Mucosa of rectum (tissue), 2 donors: Measurements from ENCODE around the gene SBSN.

Experiments used
- H3K27ac ChIP-seq, 2 donors: one replicate each; pipeline ENCODE4 v1.7.0; 2013; ENCODE audit warnings: inconsistent platforms in 2 of 2, low read depth in 2 of 2, low read length in 2 of 2
- H3K27me3 ChIP-seq, 2 donors: one replicate each; pipeline ENCODE4 v1.7.0; 2013; ENCODE audit warnings: low read length in 2 of 2; ENCODE audit not compliant: control insufficient read depth in 2 of 2, insufficient read depth in 2 of 2
- H3K36me3 ChIP-seq, 2 donors: one replicate each; pipeline ENCODE4 v1.7.0; 2013; ENCODE audit warnings: low read length in 2 of 2; ENCODE audit not compliant: control insufficient read depth in 2 of 2, insufficient read depth in 2 of 2
- H3K4me1 ChIP-seq, 2 donors: one replicate each; pipeline ENCODE4 v1.7.0; 2013; ENCODE audit warnings: low read length in 2 of 2, mild to moderate bottlenecking in 1 of 2; ENCODE audit not compliant: control insufficient read depth in 2 of 2, insufficient read depth in 2 of 2
- H3K4me3 ChIP-seq, 2 donors: one replicate each; pipeline ENCODE4 v1.7.0; 2013; ENCODE audit warnings: low read length in 2 of 2
- H3K9ac ChIP-seq, 2 donors: one replicate each; pipeline ENCODE4 v1.7.0; 2013; ENCODE audit warnings: low read length in 2 of 2, low read depth in 1 of 2, mild to moderate bottlenecking in 1 of 2
- H3K9me3 ChIP-seq, 2 donors: one replicate each; pipeline ENCODE4 v1.7.0; 2013; ENCODE audit warnings: low read length in 2 of 2; ENCODE audit not compliant: control insufficient read depth in 2 of 2
- donor health status: healthy.
- donor health status: Normal muscosa, but diverticular disease.

Gene SBSN

GRCh38 chr19:35493971-35494370 lies 34.1 kb downstream of the SBSN start:
- Histone ChIP-seq H3K36me3 (no peaks in the 10 kb centered on the region), H3K4me1 (peaks cover 0 to 3% of the 10 kb centered on the region in 2 donors), H3K9ac (no peak overlapping the region), H3K9me3 (no peaks in the 10 kb centered on the region), H3K27me3 (no peaks in the 10 kb centered on the region), H3K4me3 (no peak overlapping the region), H3K27ac (no peak overlapping the region)

- Histone ChIP-seq H3K27me3 (no peaks in the 10 kb centered on the region), H3K9me3 (no peaks in the 10 kb centered on the region), H3K27ac (no peak overlapping the region), H3K4me3 (no peak overlapping the region), H3K9ac (no peak overlapping the region), H3K36me3 (no peaks in the 10 kb centered on the region), H3K4me1 (peaks cover 0 to 3% of the 10 kb centered on the region in 2 donors)
Measured at GRCh38 chr19:35491836-35492360, 36.2 kb downstream of the SBSN start.

- Histone ChIP-seq H3K27me3 (no peaks in the 10 kb centered on the region), H3K9ac (no peak within 1 kb of the TSS), H3K36me3 (no peaks in the 10 kb centered on the region), H3K4me1 (peaks cover 0 to 3% of the 10 kb centered on the region in 2 donors), H3K27ac (no peak within 1 kb of the TSS), H3K9me3 (no peaks in the 10 kb centered on the region), H3K4me3 (no peak within 1 kb of the TSS)
Measured at GRCh38 chr19:35490364-35490763, 37.7 kb downstream of the SBSN start, which contains the start of gene KRTDAP. Gene KRTDAP, minus strand, starts transcription at chr19:35490464. Its CDS starts 22 bp downstream, at chr19:35490442.

- H3K27me3 ChIP-seq = no peaks in the 10 kb centered on the region
- H3K36me3 ChIP-seq = no peaks in the 10 kb centered on the region
- H3K27ac ChIP-seq = no peak overlapping the region
Measured at GRCh38 chr19:35488677-35489076, 39.4 kb downstream of the SBSN start.

GRCh38 chr19:35487656-35488182 lies 40.4 kb downstream of the SBSN start:
- H3K9me3 ChIP-seq = no peaks in the 10 kb centered on the region
- no peak overlapping the region for H3K4me3 ChIP-seq
- no peak overlapping the region for H3K27ac ChIP-seq
- no peaks in the 10 kb centered on the region for H3K27me3 ChIP-seq
- no peaks in the 10 kb centered on the region for H3K36me3 ChIP-seq
- no peak overlapping the region for H3K9ac ChIP-seq
- H3K4me1 ChIP-seq = no peaks in the 10 kb centered on the region

More at GRCh38 chr19:35488677-35489076, 39.4 kb downstream of the SBSN start:
- Histone ChIP-seq H3K9ac (no peak overlapping the region), H3K4me3 (no peak overlapping the region), H3K9me3 (no peaks in the 10 kb centered on the region), H3K4me1 (no peaks in the 10 kb centered on the region)

GRCh38 chr19:35486268-35486708 lies 41.8 kb downstream of the SBSN start:
- no peak overlapping the region for H3K9ac ChIP-seq
- H3K27ac ChIP-seq = no peak overlapping the region
- H3K4me3 ChIP-seq = no peak overlapping the region
- no peaks in the 10 kb centered on the region for H3K36me3 ChIP-seq
- H3K4me1 ChIP-seq = no peaks in the 10 kb centered on the region
- H3K9me3 ChIP-seq = no peaks in the 10 kb centered on the region
- no peaks in the 10 kb centered on the region for H3K27me3 ChIP-seq

- no peak overlapping the region for H3K4me3 ChIP-seq
Measured at GRCh38 chr19:35484252-35485036, 43.7 kb downstream of the SBSN start.

GRCh38 chr19:35483089-35483488 lies 45.0 kb downstream of the SBSN start:
- no peak overlapping the region for H3K9ac ChIP-seq
- H3K4me3 ChIP-seq = no peak overlapping the region
- H3K36me3 ChIP-seq = no peaks in the 10 kb centered on the region
- no peaks in the 10 kb centered on the region for H3K4me1 ChIP-seq
- H3K9me3 ChIP-seq = no peaks in the 10 kb centered on the region
- no peaks in the 10 kb centered on the region for H3K27me3 ChIP-seq
- H3K27ac ChIP-seq = no peak overlapping the region

More at GRCh38 chr19:35484252-35485036, 43.7 kb downstream of the SBSN start:
- Histone ChIP-seq H3K4me1 (no peaks in the 10 kb centered on the region), H3K36me3 (no peaks in the 10 kb centered on the region), H3K27me3 (no peaks in the 10 kb centered on the region), H3K9ac (no peak overlapping the region), H3K27ac (no peak overlapping the region), H3K9me3 (no peaks in the 10 kb centered on the region)

- no peak overlapping the region for H3K4me3 ChIP-seq
- no peak overlapping the region for H3K27ac ChIP-seq
Measured at GRCh38 chr19:35478794-35479677, 49.1 kb downstream of the SBSN start.

More at GRCh38 chr19:35478794-35479677, 49.1 kb downstream of the SBSN start:
- Histone ChIP-seq H3K4me1 (no peaks in the 10 kb centered on the region), H3K9ac (no peak overlapping the region), H3K27me3 (no peaks in the 10 kb centered on the region), H3K9me3 (no peaks in the 10 kb centered on the region), H3K36me3 (no peaks in the 10 kb centered on the region)
